ENCODE results near the gene NUDT3.

DNA sequence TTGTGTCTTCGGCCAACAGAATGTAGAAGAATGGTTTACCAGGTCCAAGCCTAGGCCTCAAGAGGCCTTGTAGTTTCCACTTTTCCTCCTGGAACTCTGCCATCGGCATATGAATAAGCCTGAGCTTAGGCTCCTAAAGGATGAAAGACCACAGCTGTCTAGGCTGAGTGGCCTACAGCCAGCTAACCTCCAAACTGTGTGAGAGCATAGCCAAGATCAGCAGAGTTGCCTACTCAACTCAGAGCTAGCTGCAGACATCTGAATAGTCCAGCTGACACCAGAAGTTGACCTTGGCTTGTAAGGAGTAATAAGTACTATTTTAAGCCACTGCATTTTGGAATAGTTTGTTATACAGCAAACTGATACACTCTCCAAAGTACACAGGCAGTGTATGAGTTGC, 91.1 kb downstream of the NUDT3 start:
- TF ChIP-seq POLR2A (IDR thresholded peaks at IDR 0.05; ENCODE audit: low read depth, low read length) = no peak
- no peak for TF ChIP-seq POLR2AphosphoS5 (IDR thresholded peaks at IDR 0.05; ENCODE audit: low read depth, low read length)
- TF ChIP-seq TAF1 (IDR thresholded peaks at IDR 0.05; ENCODE audit: low read depth, low read length) = no peak
- TF ChIP-seq SPI1 (IDR thresholded peaks at IDR 0.05; ENCODE audit: low read depth, low read length) = no peak
